ENCODE results near the gene FADS2.

The FADS2 gene

DNA sequence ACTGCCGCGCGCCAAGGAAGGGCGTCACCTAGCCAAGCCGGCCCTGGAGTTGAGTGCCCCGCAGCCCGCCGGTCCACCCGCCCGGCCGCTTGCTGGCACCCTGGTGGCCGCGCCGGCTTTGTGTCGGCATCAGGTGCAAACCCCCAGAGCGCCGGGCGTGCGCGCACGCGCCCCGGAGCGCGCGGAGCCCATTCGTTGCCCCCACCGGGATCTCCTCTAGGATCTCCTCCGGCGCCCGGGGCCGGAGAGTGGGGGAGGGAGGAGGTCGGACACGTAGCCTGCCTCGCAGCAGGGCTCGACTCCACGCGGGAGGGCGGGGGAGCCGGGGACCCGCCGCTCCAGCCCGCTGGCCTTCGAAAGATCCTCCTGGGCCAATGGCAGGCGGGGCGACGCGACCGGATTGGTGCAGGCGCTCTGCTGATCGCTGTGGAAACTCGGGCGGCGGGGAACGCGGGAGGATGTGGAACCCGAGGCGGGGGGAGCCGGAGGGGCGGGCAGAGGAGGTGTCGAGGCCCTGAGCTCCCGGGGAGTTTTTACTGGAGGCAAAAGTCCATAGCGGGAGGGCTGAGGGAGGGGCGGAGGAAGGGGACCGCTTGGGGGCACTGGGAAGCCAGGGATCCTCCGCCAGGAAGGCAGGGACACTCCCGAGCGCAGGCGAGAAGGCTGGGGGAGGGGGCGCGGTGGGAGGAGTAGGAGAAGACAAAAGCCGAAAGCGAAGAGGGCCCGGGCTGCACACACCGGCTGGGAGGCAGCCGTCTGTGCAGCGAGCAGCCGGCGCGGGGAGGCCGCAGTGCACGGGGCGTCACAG, at the start of gene FADS2:
TSS of gene FADS2 (plus strand) at position 730 of the 808 bp plus-strand sequence. CDS start 91 bp downstream, outside the sequence.
- DNase-seq, result peak; percentile 86

DNA sequence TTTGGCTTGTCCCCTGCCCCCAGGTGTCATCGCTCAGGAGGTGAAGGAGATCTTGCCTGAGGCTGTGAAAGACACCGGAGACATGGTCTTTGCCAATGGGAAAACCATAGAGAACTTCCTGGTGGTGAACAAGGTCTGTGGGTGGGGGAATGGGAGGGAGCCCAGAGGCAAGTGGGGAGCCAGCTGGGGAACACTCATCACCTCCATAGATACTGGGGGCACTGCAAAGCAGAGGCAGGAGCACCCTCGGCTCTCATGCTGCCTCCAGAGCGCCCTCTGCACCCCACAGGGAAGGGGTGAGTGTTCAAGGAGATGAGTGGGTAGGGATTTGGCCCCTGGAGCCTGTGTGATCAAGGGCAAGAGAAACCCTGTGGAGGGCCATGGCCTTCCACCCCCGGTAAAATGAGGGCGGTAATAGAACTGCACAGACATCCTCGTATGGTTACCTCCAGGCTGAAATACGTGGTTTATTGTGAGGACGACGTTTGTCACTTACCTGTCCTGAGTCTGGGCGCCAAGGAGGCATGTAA, 49.7 kb upstream of the FADS2 start:
- no peak for DNase-seq

DNA sequence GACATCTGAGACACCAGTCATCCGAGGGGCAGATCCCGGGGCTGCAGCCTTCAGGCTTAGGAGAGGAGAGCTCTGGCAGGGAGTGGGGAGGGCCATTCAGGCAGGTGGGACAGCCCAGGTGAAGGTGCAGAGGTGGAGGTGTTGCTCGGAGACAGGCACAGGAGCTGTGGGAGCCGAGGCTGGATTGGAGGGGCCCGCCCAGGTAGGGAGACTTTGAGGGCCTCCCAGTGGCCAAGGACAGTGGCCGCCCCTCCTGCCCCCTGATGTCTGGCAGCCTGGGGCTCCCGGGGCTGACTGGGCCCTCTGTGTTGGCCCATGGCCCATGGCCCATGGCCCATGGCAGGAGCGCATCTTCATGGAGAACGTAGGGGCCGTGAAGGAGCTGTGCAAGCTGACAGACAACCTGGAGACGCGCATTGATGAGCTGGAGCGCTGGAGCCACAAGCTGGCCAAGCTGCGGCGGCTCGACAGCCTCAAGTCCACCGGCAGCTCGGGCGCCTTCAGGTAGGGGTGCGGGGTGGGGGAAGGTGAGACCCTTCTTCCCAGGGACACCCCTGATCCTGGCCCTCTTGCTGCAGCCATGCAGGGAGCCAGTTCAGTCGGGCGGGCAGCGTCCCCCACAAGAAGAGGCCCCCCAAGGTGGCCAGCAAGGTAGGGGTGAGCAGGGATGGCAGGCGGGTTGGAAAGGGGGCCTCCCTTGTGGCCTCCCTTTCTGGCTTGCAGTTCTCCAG, 49.0 kb upstream of the FADS2 start:
- DNase-seq, result no peak

DNA sequence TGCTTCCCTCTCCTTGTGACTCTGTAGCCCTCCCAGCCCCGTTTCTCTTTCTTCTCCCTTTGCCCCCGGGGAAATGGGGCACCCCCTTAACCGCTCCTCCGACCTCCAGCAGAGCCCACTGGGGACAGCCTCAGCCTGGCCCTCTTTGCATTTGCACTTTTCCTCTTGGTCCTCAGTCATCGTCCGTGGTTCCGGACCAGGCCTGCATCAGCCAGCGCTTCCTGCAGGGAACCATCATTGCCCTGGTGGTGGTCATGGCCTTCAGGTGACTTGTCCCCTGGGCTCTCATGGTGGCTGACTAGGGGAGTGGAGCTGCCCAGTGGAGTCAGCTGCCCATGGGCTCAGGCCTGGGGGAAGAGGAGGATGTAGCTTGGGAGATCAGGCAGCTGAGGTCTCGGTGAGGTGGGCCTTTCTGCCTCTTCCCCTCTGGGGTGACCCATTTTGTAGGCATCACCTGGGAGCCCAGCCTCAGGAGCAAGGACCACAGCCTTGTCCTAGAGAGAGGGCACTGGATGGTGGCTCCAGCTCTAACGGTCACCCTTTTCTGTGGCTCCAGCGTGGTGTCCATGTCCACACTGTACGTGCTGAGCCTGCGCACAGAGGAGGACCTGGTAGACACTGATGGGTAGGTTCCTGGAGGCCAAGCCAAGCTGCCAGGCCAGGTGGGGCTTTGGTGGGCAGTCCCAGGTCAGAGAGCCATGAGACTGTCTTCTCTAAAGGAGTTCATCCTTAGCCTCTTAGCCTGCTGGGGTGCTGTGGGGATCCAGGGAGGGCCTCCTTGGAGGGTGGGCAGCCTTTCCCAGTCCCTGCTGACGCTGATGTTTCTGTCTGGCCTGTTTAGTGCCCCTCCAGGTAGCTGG, 48.2 kb upstream of the FADS2 start:
- DNase-seq, result no peak

DNA sequence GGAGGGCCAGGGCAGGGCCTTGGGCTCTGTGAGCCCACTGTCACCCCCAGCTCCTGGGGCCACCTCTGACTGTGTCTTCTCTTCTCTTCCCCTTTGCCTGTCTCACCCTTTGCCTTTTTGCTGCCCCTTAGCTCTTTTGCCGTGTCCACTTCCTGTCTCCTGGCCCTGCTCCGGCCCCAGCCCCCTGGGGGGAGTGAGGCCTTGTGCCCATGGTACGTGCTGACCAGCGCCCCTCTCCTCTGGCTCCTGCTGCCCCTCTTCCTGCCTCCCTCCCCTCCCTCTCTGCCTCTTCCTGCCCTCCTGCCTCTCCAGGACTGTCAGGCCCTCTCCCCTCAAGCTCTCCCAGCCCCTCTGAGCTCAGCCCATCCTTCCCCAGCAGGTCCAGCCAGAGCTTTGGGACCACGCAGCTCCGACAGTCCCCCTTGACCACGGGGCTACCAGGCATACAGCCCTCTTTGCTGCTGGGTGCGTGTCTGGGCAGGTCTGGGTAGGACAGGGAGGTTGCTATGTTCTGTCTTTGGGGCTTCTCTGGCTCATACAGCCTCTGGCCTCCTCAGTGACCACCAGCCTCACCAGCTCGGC, 47.4 kb upstream of the FADS2 start:
- DNase-seq, result no peak

DNA sequence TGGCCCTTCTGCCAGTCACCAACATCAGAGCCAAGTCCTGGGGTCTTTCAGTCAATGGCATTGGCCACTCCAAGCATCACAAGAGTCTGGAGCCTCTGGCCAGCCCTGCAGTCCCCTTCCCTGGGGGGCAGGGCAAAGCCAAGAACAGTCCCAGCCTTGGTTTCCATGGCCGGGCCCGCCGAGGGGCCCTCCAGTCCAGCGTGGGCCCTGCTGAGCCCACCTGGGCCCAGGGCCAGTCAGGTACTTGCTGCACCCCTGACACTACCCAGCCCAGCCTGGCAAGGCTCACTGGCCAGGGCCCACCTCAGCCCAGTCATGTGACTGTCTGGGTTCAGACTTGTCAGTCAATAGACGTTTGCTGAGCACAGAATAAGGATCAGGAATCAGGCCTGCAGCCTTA, 46.5 kb upstream of the FADS2 start:
- DNase-seq, result no peak

DNA sequence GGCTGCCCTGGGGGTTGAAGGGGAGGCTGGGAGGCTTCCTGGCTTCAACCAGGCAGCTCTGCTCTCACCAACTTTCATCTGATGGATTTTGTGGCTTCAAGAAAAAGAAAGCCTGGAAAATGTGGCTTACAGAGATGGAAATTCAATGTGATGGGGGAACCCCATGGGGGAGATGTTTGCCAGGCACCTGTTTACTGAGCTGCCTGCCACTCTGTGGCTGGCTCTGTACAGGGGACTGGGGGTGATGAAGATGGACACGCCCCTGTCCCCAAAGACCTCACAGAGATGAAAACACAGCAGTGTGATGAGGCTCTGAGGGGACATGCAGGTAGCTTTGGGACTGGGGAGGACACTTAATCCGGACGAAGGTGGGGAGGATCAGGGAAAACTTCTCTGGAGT, 45.8 kb upstream of the FADS2 start:
- no peak for DNase-seq

DNA sequence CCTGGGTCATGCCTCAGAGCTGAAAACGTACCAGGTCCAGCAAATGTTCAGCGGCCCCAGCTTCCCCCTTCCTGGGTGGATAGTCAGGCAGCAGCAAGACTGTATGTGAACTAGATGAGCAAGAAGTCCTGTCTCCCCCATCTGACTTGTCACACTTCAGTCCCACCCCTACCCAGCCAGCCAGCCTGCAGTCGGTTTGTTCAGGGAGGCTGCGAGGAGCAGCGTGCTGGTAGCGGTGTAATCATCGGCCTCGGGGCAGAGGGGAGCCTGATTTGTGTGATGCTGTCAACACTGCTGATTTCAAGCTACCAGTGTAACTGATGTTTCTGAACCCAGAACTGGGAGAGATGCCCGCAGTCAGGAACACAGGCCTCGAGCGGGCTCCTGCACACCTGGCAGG, 45.3 kb upstream of the FADS2 start:
- no peak for DNase-seq

DNA sequence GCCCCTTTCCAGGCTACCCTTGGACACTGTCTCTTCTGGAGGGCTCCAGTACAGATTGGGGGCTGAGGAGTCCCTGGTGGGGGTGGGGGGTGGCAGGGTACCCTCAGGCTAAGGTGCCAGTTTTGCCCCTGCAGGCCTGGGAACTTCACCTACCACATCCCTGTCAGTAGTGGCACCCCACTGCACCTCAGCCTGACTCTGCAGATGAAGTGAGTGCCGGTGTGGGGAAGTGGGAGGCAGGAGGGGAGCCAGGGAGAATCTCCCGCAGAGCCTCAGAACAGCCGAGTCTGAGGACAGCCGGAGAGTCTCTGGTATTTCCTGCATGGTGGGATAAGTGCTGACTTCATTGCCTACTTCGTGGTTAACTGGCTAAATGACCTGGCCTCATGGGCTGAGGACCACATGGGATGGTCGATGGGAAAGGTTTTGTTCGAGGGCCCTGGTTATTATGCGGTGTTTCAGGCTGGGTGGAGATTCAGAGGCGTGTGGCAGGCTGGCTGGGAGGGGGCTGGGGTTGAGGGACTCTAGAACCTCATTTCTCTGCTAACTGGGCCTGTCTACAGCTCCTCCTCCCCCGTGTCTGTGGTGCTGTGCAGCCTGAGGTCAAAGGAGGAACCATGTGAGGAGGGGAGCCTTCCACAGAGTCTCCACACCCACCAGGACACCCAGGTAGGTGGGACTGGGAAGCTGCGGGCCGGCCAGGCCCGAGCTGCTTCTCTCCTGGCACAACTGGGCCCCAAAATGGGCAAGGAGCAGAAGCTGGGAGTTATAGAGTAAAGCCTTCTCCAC, 44.2 kb upstream of the FADS2 start:
- DNase-seq, result no peak

DNA sequence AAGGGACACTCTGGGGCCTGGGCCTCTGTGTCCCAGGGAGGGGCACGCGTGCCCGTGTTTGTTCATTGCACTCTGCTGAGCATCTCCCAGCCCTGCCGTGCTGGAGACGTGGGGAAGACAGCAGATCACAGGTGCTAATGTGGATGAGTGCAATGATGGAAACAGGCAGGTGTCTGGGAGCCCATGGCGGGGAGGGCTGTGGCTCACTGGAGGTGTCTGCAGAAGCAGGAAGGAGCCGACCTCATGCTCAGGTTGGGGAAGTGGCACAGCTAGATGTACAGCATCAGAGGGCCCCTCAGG, 43.6 kb upstream of the FADS2 start:
- DNase-seq, result no peak

DNA sequence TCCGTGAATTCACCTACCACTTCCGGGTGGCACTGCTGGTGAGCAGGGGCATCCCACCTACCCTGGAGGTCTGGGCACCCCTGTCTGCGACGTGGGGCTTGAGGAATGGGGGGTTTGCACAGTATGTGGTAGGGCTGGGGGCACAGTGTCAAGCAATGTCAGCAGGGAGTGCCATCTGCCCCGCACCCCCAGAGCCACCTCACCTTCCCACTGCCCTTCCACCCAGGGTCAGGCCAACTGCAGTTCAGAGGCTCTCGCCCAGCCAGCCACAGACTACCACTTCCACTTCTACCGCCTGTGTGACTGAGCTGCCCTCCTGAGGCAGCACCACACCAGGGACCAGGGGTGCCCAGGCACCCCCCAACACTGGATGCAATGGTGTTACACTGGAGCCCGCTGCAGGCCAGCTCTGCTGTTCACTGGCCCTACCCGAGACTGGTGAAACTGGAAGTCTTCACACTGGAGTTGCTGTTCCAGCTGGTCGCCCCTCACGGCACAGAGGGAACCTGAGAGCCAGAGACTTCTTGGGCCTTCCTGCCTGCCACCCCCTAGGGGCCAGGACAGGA, 42.2 kb upstream of the FADS2 start:
- no peak for DNase-seq

DNA sequence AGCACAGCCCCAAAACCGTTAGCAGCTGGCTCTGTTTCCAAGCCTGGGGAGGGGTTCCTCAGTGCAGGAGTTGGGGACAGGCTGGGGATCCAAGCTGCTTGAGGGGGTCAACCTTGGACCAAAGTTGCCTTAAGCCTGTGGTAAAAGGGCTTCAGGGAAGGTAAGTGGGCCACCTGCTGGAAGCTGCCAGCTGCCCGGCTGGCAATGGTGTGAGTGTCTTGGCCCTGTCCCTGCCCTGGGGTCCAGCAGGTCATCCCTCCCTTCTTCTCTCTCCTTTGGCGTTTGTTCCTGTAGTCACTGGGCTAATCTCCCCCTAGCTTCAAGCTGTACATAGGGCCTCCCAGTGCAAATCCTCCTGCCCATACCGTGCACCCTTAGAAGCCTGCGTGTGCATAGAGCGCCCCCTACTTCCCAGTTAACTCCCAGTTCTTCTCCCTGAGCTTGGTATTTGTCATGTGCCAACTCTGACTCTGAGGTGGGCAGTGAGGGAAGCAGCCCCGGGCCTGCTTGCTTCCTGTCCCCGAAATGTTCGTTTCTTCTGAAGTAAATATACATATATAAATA, 40.1 kb upstream of the FADS2 start:
- DNase-seq, result peak; percentile 11

DNA sequence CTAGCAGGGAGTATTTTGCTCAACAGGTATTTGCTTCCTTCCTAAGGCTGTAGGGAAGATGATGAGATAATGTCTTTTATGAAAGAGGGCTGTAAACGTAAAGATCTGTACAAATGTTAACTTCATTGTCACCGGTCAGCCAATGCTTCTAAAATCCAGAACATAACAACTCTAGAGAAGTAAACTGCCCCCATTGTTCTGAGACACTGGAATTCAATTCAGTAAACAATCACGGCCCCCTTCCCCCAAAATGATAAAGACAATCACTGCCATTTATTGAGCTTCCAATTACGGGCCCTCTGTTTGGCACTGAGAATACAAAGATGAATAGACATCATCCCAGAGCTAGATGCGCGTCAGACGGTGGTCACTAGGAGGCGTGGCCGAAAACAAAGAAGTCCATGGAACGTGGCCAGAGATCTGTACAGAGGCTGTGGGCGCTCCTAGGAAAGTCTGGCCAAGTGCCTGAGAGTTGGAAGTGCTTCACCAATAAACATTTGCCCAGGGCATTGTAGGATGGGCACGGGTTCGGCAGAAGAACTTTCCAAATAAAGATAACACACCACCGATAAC, 36.3 kb upstream of the FADS2 start:
- DNase-seq, result peak; percentile 80

DNA sequence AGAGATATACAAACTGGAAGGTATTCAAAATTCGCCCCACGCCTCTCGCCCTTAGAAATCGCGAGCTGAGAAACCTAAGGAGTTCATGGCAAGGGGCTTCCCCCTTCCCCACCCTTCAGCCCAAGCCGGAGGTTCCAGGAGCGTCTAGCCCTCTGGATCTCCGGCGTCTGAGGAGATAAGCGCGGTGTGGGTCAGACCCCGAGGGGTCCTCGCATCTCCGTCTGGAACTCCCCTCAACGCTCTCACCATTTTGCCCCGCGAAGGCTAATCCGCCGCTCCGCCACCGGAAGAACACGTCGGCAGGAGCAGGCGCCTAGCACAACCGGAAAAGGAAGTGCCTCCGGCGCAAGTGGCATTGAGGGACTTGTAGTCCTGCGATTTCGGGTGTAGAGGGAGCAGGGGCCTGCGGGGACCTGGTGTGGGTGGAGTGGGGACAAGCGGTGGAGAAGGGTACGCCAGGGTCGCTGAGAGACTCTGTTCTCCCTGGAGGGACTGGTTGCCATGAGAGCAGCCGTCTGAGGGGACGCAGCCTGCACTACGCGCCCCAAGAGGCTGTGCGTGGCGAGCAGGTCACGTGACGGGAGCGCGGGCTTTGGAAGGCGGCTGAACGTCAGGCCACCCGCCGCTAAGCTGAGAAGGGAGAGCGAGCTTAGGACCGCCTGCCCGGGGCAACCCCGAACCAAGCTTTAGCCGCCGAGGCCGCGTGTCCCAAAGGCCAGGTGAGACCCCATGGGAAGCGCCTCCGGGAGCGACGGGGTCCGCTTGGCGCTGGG, 35.6 kb upstream of the FADS2 start, which contains the start of the genes FEN1 and TMEM258:
TSS of gene FEN1 (plus strand) at position 602 of the 773 bp plus-strand sequence. CDS start 2,451 bp downstream, outside the sequence.
TSS of gene TMEM258 (minus strand) at position 290 of the 773 bp plus-strand sequence. CDS start at position 249, 41 bp downstream.
- DNase-seq, result peak; percentile 95

DNA sequence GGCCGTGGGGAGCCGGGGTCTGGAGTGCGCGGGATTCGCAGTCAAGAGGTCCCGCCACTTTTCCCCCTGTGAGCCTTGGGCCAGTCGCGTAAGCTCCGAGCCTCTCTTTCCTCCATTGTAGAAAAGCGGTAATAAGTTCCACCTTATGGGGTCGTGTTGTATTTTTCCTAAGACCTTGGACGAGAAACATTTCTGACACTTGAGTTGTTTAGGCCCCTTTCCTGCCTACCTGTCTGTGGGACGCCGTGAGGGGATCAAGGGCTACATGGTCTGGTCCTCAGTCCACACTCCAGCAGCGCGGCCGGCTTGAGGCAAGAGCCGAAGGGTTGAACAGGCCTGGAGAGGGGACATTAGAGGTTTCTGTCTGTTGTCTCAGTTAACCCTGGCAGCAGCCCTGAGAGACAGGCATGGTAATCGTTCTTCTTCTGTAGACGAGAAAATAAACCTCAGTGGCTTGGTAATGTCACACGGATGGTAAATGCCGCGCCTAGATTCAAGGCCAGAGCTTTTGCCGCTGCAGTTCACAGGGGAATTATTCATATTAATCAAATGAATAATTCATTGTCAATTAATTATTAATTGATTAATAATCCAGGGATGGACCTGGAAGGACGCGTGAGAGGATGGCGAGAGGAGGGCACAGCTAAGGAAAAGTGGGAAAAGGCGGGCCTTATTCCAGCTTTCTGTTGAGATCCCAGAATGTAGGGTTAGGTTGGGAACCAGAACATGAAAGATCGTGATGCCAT, 34.8 kb upstream of the FADS2 start:
- DNase-seq, result no peak

DNA sequence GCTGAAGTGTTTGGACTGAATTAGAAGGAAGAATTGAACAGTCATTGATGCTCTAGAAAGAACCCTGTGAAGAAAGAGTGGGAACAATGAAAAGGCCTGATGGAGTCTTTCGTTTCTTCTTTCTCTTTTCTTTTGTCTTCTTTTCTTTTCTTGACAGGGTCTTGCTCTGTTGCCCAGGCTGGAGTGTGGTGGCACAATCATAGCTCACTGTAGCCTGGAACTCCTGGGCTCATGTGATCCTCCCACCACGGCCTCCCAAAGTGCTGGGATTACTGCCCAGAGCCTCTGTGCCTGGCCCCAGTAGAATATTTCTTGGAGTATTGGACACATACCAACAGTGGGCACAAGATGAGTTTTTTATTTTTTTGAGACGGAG, 34.3 kb upstream of the FADS2 start:
- DNase-seq, result no peak

DNA sequence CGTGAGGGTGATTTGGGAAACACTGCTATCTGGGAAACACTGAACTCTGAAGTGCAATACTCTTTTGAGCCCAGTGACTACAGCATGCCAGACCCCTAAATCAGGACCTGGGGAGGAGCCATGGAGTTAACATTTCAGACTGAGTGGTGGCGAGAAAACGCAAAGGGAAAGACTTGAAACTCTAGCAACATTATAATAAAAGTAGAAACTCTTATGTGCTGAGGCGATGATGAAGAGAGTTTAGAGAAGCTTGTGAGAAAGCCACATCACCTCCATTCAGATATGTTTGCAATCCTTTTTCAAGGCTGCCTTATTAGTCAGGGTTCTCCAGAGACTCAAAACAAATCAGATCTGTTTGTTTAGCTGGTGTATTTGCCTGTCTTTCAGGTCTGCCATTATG, 33.5 kb upstream of the FADS2 start:
- no peak for DNase-seq

DNA sequence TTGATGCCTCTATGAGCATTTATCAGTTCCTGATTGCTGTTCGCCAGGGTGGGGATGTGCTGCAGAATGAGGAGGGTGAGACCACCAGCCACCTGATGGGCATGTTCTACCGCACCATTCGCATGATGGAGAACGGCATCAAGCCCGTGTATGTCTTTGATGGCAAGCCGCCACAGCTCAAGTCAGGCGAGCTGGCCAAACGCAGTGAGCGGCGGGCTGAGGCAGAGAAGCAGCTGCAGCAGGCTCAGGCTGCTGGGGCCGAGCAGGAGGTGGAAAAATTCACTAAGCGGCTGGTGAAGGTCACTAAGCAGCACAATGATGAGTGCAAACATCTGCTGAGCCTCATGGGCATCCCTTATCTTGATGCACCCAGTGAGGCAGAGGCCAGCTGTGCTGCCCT, 32.6 kb upstream of the FADS2 start:
- DNase-seq, result no peak

DNA sequence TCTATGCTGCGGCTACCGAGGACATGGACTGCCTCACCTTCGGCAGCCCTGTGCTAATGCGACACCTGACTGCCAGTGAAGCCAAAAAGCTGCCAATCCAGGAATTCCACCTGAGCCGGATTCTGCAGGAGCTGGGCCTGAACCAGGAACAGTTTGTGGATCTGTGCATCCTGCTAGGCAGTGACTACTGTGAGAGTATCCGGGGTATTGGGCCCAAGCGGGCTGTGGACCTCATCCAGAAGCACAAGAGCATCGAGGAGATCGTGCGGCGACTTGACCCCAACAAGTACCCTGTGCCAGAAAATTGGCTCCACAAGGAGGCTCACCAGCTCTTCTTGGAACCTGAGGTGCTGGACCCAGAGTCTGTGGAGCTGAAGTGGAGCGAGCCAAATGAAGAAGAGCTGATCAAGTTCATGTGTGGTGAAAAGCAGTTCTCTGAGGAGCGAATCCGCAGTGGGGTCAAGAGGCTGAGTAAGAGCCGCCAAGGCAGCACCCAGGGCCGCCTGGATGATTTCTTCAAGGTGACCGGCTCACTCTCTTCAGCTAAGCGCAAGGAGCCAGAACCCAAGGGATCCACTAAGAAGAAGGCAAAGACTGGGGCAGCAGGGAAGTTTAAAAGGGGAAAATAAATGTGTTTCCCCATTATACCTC, 32.1 kb upstream of the FADS2 start:
- DNase-seq, result no peak
